Natural killer cell (primary cell): Measurements from ENCODE around the gene IRAK1. TPM values are rescaled to one million over a fixed set of nuclear protein-coding genes. Genes with fewer than 3 reads are reported as not detected.

Experiments used
- ATAC-seq, 3 donors: fragments of 150-1000 bp in 2 of 3; fragments of 200-7000 bp in 1 of 3; cut with Tn5 transposase; 1 replicate in 1 of 3; 2 replicates in 2 of 3; pipeline ENCODE4 v1.10.0; 2021; ENCODE audit warnings: mild to moderate bottlenecking in 2 of 3, moderate library complexity in 2 of 3
- DNase-seq, 2 donors: peaks; one replicate each; pipeline versions ENCODE4 v3.0.0 to v3.0.0-alpha.2; 2013 to 2021; ENCODE audit warnings: mixed read lengths in 1 of 2
- H3K27ac ChIP-seq: one replicate; pipeline ENCODE4 v1.5.1; 2013; ENCODE audit warnings: mild to moderate bottlenecking, low read length
- H3K27me3 ChIP-seq: one replicate; pipeline ENCODE4 v1.6.1; 2013; ENCODE audit warnings: low read length; ENCODE audit not compliant: control insufficient read depth, insufficient read depth
- H3K36me3 ChIP-seq: one replicate; pipeline ENCODE4 v1.6.1; 2013; ENCODE audit warnings: low read length; ENCODE audit not compliant: control insufficient read depth, insufficient read depth
- H3K4me1 ChIP-seq: one replicate; pipeline ENCODE4 v1.6.1; 2013; ENCODE audit warnings: low read length; ENCODE audit not compliant: control insufficient read depth, insufficient read depth
- H3K4me3 ChIP-seq: one replicate; pipeline ENCODE4 v1.5.1; 2013; ENCODE audit warnings: low read length
- H3K9me3 ChIP-seq: one replicate; pipeline ENCODE4 v1.6.1; 2013; ENCODE audit warnings: low read length; ENCODE audit not compliant: control insufficient read depth, insufficient read depth
- H3K27ac Mint-ChIP-seq, 2 donors: one replicate each; pipeline ENCODE4 v1.8.0; 2022; ENCODE audit warnings: mild to moderate bottlenecking in 2 of 2, mixed read lengths in 2 of 2, moderate library complexity in 1 of 2
- H3K27me3 Mint-ChIP-seq, 2 donors: one replicate each; pipeline ENCODE4 v1.8.0; 2022; ENCODE audit warnings: low read depth in 2 of 2, mixed read lengths in 2 of 2
- H3K36me3 Mint-ChIP-seq: one replicate; pipeline ENCODE4 v1.8.0; 2022; ENCODE audit warnings: mixed read lengths
- H3K4me1 Mint-ChIP-seq, 2 donors: one replicate each; pipeline ENCODE4 v1.8.0; 2022; ENCODE audit warnings: mixed read lengths in 2 of 2
- H3K4me3 Mint-ChIP-seq: one replicate; pipeline ENCODE4 v1.8.0; 2022; ENCODE audit warnings: mild to moderate bottlenecking, moderate library complexity, mixed read lengths
- H3K9me3 Mint-ChIP-seq, 2 donors: one replicate each; pipeline ENCODE4 v1.8.0; 2022; ENCODE audit warnings: mixed read lengths in 2 of 2
- WGBS: methylation state at CpG from one replicate; pipeline ENCODE4 v1.1.7; 2013; ENCODE audit warnings: missing lambda C conversion rate; ENCODE audit not compliant: insufficient coverage; 5-methylcytosine and 5-hydroxymethylcytosine counted together
- intact Hi-C: fragments of 100-400 bp; cut with micrococcal nuclease; formaldehyde crosslinking; loops from one replicate; pipeline ENCODE4 v1.14.2; 2022
- total RNA-seq, 4 donors: library from RNA; stranded (reverse); fragments of 120-200 nt in 1 of 4; gene quantifications; one replicate each; pipeline versions ENCODE4 v1.2.3 to v1.2.4, GENCODE V29; 2013 to 2022
- TF ChIP-seq, protein P1 (sequence below): fragments of 200-600 bp; IDR thresholded peaks from one replicate; pipeline ENCODE4 v1.8.0; 2022; ENCODE audit warnings: antibody characterized with exemption

Gene IRAK1
- total RNA-seq, 3 donors from 2014 or later (not counting 1 experiment from before 2014, with no cell fraction given): 87.5 to 114 (median 107) TPM

DNA sequence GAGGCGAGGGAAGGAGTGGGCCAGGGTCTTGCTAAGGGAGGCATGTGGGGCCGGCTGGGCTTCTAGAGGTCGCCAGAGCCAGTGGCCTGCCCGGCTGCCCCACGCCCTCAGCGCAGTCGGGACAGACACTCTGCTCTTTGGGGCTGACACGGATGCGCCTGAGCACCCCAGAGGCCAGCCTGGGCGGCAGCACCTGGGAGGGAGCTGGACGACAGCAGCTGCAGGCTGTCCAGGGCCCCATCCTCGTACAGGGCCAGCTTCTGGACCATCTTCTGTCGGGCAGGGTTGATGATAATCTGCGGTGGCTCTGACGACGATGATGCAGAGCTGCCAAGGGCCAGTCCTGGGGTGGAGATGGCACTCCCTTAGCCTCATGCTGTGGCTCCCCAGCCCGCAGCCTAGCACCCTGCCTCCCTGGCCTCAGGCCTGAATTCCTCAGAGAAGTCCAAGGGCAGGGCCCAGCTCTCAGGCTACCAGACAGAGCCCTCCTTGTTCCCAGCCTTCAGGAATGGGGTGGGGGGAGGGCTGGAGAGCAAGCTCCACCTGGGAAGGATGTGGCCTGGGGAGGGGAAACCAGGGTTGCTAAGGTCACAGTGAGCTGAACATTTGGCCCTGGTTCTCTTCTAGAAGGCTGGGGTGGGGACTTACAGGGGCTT, 7.2 kb downstream of the IRAK1 start:
- Mint-ChIP-seq H3K27ac (no peak overlapping the region), H3K27me3 (no peaks in the 10 kb centered on the region), H3K36me3 (no peaks in the 10 kb centered on the region), H3K9me3 (no peaks in the 10 kb centered on the region), H3K4me1 (peaks cover 0 to 5% of the 10 kb centered on the region in 2 donors), H3K4me3 (no peak overlapping the region)
- ATAC-seq (no peak), DNase-seq (no peak)
- Histone ChIP-seq H3K4me1 (peaks cover 26% of the 10 kb centered on the region), H3K27ac (no peak overlapping the region), H3K27me3 (no peaks in the 10 kb centered on the region), H3K36me3 (peaks cover 38% of the 10 kb centered on the region), H3K4me3 (no peak overlapping the region), H3K9me3 (no peaks in the 10 kb centered on the region)
- WGBS: 91% methylated on average over 17 of the region's 17 CpGs
- intact Hi-C loops: loop anchor here (10.0 kb wide), 1 partner anchor 82 kb away; the partner anchor contains the start of gene MECP2
- TF ChIP-seq, protein P1, sequence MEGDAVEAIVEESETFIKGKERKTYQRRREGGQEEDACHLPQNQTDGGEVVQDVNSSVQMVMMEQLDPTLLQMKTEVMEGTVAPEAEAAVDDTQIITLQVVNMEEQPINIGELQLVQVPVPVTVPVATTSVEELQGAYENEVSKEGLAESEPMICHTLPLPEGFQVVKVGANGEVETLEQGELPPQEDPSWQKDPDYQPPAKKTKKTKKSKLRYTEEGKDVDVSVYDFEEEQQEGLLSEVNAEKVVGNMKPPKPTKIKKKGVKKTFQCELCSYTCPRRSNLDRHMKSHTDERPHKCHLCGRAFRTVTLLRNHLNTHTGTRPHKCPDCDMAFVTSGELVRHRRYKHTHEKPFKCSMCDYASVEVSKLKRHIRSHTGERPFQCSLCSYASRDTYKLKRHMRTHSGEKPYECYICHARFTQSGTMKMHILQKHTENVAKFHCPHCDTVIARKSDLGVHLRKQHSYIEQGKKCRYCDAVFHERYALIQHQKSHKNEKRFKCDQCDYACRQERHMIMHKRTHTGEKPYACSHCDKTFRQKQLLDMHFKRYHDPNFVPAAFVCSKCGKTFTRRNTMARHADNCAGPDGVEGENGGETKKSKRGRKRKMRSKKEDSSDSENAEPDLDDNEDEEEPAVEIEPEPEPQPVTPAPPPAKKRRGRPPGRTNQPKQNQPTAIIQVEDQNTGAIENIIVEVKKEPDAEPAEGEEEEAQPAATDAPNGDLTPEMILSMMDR: no peak

DNA sequence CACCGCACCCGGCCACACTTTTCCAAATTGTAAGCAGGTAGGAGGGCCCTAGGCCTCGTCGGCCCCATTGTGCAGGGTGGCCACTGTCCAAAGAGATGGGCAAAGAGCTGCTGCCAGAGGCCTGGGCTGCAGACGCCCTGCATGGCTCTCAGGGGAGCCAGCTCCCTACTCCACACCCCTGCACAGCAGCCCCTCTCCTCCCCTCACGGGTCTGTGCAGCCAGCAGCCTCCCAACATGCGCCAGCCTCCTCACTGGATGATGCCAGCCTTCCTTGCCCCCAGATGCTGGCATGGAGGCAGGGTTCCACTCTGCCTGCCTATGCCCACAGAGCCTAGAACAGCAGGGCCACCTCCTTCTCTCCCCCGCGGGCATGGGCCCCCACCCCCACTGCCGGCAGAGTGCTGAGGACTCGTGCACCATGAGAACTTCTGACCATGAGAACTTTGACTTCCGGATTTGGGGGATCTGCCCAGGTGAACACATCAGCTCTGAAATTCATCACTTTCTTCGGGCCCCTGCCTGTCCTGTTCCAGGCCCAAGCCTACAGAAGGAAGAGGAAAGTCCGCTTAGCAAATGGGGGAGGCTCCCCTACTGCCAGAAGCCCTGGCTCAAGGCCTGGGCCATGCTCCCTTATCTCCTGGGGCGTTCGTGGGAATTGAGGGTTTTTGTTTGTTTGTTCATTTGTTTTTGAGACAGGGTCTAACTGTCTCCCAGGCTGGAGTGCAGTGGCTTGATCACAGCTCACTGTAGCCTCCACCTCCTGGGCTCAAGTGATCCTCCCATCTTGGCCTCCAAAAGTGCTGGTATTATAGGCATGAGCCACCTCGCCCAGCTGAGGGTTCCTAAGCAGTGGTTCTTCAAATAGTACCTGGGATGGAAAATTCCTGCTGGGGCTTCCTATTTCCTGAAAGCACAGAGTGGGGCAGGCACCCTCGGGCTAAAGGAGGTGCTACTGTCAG, 8.0 kb downstream of the IRAK1 start:
- no peaks in the 10 kb centered on the region for H3K27me3 Mint-ChIP-seq
- no peak overlapping the region for H3K4me3 Mint-ChIP-seq
- H3K27me3 ChIP-seq: no peaks in the 10 kb centered on the region
- H3K36me3 ChIP-seq: peaks cover 32% of the 10 kb centered on the region
- H3K4me1 ChIP-seq: peaks cover 33% of the 10 kb centered on the region
- DNase-seq: no peak
- ATAC-seq: no peak
- no peak overlapping the region for H3K27ac Mint-ChIP-seq
- H3K27ac ChIP-seq: no peak overlapping the region
- 94% methylated on average over 16 of the region's 18 CpGs for WGBS
- H3K4me1 Mint-ChIP-seq: peaks cover 0 to 6% of the 10 kb centered on the region in 2 donors
- H3K36me3 Mint-ChIP-seq: no peaks in the 10 kb centered on the region
- H3K9me3 Mint-ChIP-seq: no peaks in the 10 kb centered on the region
- H3K4me3 ChIP-seq: no peak overlapping the region
- TF ChIP-seq, protein P1: no peak
- no peaks in the 10 kb centered on the region for H3K9me3 ChIP-seq
- intact Hi-C loops: loop anchor here (10.0 kb wide), 1 partner anchor 83 kb away; the partner anchor contains the start of gene MECP2

DNA sequence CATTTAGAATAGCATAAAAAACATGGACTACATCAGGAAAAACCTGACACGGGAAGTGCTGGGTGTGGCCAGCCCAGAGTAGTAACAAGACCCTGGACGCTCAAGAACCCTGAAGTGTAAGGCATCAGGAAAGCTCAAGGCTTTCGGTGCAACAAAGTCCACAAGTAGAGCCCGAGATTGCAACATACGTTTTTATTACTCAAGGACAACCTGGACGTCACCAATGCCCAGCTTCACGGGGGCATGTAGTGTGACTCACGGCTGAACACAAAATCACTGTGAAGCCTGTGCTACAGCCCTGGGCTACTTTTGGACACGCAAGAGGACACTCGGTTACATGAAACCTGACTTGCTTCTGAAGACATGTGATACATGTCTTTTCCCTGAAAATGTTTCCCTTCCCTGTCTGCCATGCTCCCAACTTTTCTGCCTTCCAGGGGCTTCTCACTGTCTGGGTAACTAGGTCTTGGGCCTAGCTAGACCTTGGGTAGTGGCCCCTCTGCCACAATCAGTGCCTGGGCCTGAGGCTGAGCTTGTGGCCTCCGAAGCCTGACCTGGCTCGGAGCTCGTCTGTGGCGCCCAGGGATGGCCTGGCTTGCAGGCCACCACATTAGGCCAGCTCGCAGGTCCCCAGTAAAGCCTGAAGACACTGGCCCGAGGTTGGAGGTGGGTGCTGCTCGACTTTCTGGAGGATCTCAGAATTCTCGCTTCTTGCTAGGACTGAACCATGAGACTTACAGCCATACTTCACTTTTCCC, 9.2 kb downstream of the IRAK1 start:
- Histone ChIP-seq H3K9me3 (no peaks in the 10 kb centered on the region), H3K4me1 (peaks cover 33% of the 10 kb centered on the region), H3K36me3 (peaks cover 22% of the 10 kb centered on the region), H3K27ac (no peak overlapping the region), H3K27me3 (no peaks in the 10 kb centered on the region), H3K4me3 (no peak overlapping the region)
- no peaks in the 10 kb centered on the region for H3K36me3 Mint-ChIP-seq
- no peak overlapping the region for H3K27ac Mint-ChIP-seq
- intact Hi-C loops: loop anchor here (10.0 kb wide), 1 partner anchor 84 kb away; the partner anchor contains the start of gene MECP2
- H3K4me3 Mint-ChIP-seq: no peak overlapping the region
- H3K4me1 Mint-ChIP-seq: peaks cover 0 to 6% of the 10 kb centered on the region in 2 donors
- ATAC-seq: no peak
- H3K27me3 Mint-ChIP-seq: no peaks in the 10 kb centered on the region
- TF ChIP-seq, protein P1: no peak
- no peak for DNase-seq
- H3K9me3 Mint-ChIP-seq: no peaks in the 10 kb centered on the region
- WGBS: 93% methylated on average over 18 of the region's 18 CpGs
